Activated T-helper 2 cell treated with anti-CD3 and anti-CD28 coated beads, Interferon-gamma antibody, Interleukin-2, Interleukin-4, amounts not matched to agents 10 μg/mL and 5 μg/mL and 100 μg/mL, durations not matched to agents 14 hours and 24 hours and 36 hours (primary cell): ENCODE measurements around the gene SERPINH1. TPM values are rescaled to one million over a fixed set of nuclear protein-coding genes. Genes with fewer than 3 reads are reported as not detected.

ENCODE experiments used
- DNase-seq: peaks from one replicate; pipeline ENCODE4 v3.0.0; 2021; ENCODE audit warnings: low spot score
- H3K27ac Mint-ChIP-seq: one replicate; pipeline ENCODE4 v1.8.0; 2021; ENCODE audit warnings: mixed read lengths
- H3K27me3 Mint-ChIP-seq: one replicate; pipeline ENCODE4 v1.8.0; 2021; ENCODE audit warnings: low read depth, mixed read lengths
- H3K36me3 Mint-ChIP-seq: one replicate; pipeline ENCODE4 v1.8.0; 2021; ENCODE audit warnings: low read depth, mixed read lengths
- H3K4me1 Mint-ChIP-seq: one replicate; pipeline ENCODE4 v1.8.0; 2021; ENCODE audit warnings: low read depth, mixed read lengths
- H3K4me3 Mint-ChIP-seq: one replicate; pipeline ENCODE4 v1.8.0; 2021; ENCODE audit warnings: low read depth, mild to moderate bottlenecking, moderate library complexity, mixed read lengths
- H3K9me3 Mint-ChIP-seq: one replicate; pipeline ENCODE4 v1.8.0; 2021; ENCODE audit warnings: mixed read lengths
- intact Hi-C: fragments of 100-400 bp; cut with micrococcal nuclease; formaldehyde crosslinking; loops from one replicate; pipeline ENCODE4 v1.15.1; 2023
- total RNA-seq: library from RNA; stranded (reverse); gene quantifications from 2 replicates; pipeline ENCODE4 v1.2.3, GENCODE V29; 2022

The SERPINH1 gene
- total RNA-seq, 1 donor from 2014 or later, result 23.8 TPM

- no peak overlapping the region for H3K27ac Mint-ChIP-seq
These were observed 42.0 kb downstream of the SERPINH1 start for GRCh38 chr11:75603791-75604736.

GRCh38 chr11:75606099-75606498, 44.0 kb downstream of the SERPINH1 start:
- Mint-ChIP-seq H3K9me3 (no peaks in the 10 kb centered on the region), H3K27me3 (peaks cover 24% of the 10 kb centered on the region), H3K27ac (no peak overlapping the region), H3K4me3 (no peak overlapping the region), H3K4me1 (no peaks in the 10 kb centered on the region), H3K36me3 (no peaks in the 10 kb centered on the region)
- intact Hi-C loops, result no loop called here
- DNase-seq, result no peak

More at GRCh38 chr11:75603791-75604736, 42.0 kb downstream of the SERPINH1 start:
- Mint-ChIP-seq H3K4me3 (no peak overlapping the region), H3K36me3 (no peaks in the 10 kb centered on the region), H3K9me3 (no peaks in the 10 kb centered on the region), H3K4me1 (no peaks in the 10 kb centered on the region), H3K27me3 (peaks cover 27% of the 10 kb centered on the region)
- DNase-seq, result no peak
- intact Hi-C loops, result no loop called here

GRCh38 chr11:75611823-75612222, 49.8 kb downstream of the SERPINH1 start:
- H3K9me3 Mint-ChIP-seq, result no peaks in the 10 kb centered on the region
- H3K4me1 Mint-ChIP-seq, result no peaks in the 10 kb centered on the region

GRCh38 chr11:75615751-75616150, 53.7 kb downstream of the SERPINH1 start:
- no peaks in the 10 kb centered on the region for H3K9me3 Mint-ChIP-seq
- intact Hi-C loops, result no loop called here

More at GRCh38 chr11:75611823-75612222, 49.8 kb downstream of the SERPINH1 start:
- DNase-seq, result no peak
- H3K4me3 Mint-ChIP-seq, result no peak overlapping the region
- H3K27me3 Mint-ChIP-seq, result peaks cover 11% of the 10 kb centered on the region
- no peak overlapping the region for H3K27ac Mint-ChIP-seq
- intact Hi-C loops, result no loop called here
- no peaks in the 10 kb centered on the region for H3K36me3 Mint-ChIP-seq

GRCh38 chr11:75616281-75616680, 54.2 kb downstream of the SERPINH1 start:
- no peak for DNase-seq
- intact Hi-C loops, result no loop called here
- Mint-ChIP-seq H3K27me3 (peaks cover 13% of the 10 kb centered on the region), H3K27ac (no peak overlapping the region), H3K4me1 (no peaks in the 10 kb centered on the region), H3K4me3 (no peak overlapping the region), H3K36me3 (no peaks in the 10 kb centered on the region), H3K9me3 (no peaks in the 10 kb centered on the region)

More at GRCh38 chr11:75615751-75616150, 53.7 kb downstream of the SERPINH1 start:
- H3K4me1 Mint-ChIP-seq, result no peaks in the 10 kb centered on the region
- H3K36me3 Mint-ChIP-seq, result no peaks in the 10 kb centered on the region
- no peak overlapping the region for H3K27ac Mint-ChIP-seq
- no peak for DNase-seq
- H3K27me3 Mint-ChIP-seq, result peaks cover 12% of the 10 kb centered on the region
- H3K4me3 Mint-ChIP-seq, result no peak overlapping the region

Other genes starting within 250 kb of the SERPINH1 start
- 15.1 and 19.3 TPM in 2 replicates for gene ARRB1, start 210.6 kb upstream of the SERPINH1 start, total RNA-seq
- gene RPS3, start 162.7 kb upstream of the SERPINH1 start, total RNA-seq, result 3,460 and 3,552 TPM in 2 replicates
- 0.87 and 1.6 TPM in 2 replicates for gene KLHL35, start 129.1 kb upstream of the SERPINH1 start, total RNA-seq
- gene GDPD5, start 36.3 kb upstream of the SERPINH1 start, total RNA-seq, result 11.0 and 14.9 TPM in 2 replicates
- gene MAP6, start 106.8 kb downstream of the SERPINH1 start, total RNA-seq, result 0.23 TPM in 1 of 2 replicates, not detected in the other
- gene MOGAT2, start 155.6 kb downstream of the SERPINH1 start, total RNA-seq, result not detected in 2 replicates
- gene DGAT2, start 206.5 kb downstream of the SERPINH1 start, total RNA-seq, result 2.6 and 3.0 TPM in 2 replicates